D721Med (cell line): ENCODE results near the gene INHA.
A peak's percentile ranks its signal among the peaks of the same experiment; 100 is the strongest.

Source experiments
- DNase-seq: peaks from one replicate; pipeline ENCODE4 v3.0.0; 2011; ENCODE audit warnings: low spot score; ENCODE audit not compliant: insufficient read length
- FAIRE-seq: peaks from 2 replicates; lab custom pipeline; 2011; peaks lifted over from hg19 to GRCh38; lab: Jason Lieb, UNC
- TF ChIP-seq, protein P1 (sequence below): IDR thresholded peaks from 2 replicates; pipeline ENCODE4 v1.5.1; 2012; ENCODE audit warnings: mild to moderate bottlenecking, control low read depth; ENCODE audit not compliant: insufficient read depth; ENCODE audit errors: missing control alignments

The INHA gene

DNA sequence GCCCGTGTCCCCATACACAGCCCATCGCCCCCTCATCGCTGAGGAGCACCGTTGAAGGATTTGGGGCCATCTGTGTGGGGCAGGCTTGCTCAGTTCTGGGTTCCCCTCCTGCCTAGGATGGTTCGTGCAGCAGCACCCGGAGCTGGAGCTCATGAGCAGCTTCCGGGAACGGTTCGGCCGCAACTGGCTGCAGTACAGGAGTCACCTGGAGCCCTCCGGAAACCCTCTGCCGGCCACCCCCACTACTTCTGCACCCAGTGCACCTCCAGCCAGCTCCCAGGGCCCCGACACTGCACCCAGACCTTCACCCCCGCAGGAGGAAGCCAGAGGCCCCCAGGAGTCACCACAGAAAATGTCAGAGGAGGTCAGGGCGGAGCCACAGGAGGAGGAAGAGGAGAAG is 35.8 kb downstream of the INHA start:
- TF ChIP-seq, protein P1, sequence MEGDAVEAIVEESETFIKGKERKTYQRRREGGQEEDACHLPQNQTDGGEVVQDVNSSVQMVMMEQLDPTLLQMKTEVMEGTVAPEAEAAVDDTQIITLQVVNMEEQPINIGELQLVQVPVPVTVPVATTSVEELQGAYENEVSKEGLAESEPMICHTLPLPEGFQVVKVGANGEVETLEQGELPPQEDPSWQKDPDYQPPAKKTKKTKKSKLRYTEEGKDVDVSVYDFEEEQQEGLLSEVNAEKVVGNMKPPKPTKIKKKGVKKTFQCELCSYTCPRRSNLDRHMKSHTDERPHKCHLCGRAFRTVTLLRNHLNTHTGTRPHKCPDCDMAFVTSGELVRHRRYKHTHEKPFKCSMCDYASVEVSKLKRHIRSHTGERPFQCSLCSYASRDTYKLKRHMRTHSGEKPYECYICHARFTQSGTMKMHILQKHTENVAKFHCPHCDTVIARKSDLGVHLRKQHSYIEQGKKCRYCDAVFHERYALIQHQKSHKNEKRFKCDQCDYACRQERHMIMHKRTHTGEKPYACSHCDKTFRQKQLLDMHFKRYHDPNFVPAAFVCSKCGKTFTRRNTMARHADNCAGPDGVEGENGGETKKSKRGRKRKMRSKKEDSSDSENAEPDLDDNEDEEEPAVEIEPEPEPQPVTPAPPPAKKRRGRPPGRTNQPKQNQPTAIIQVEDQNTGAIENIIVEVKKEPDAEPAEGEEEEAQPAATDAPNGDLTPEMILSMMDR, result no peak
- DNase-seq, result no peak
- FAIRE-seq, result no peak

DNA sequence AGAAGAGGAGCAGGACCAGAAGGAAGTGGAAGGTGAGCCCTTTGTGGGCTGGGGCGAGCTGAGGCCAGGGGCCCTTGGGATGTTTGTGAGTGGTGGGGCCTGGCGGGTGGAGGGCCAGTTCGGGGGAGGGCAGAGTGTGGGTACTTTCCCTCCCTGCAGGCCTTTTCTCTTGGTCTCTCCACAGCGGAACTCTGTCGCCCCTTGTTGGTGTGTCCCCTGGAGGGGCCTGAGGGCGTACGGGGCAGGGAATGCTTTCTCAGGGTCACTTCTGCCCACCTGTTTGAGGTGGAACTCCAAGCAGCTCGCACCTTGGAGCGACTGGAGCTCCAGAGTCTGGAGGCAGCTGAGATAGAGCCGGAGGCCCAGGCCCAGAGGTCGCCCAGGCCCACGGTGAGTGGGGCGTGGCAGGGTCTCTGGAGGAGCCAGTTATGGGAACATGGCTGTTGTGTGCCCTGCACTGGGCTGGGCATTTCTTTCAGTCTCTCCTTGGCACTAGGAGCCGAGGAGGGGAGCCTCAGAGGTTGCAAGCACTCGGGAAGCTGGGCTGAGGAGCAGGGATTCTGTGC is 36.4 kb downstream of the INHA start:
- TF ChIP-seq, protein P1, result no peak
- DNase-seq, result no peak
- FAIRE-seq, result no peak

DNA sequence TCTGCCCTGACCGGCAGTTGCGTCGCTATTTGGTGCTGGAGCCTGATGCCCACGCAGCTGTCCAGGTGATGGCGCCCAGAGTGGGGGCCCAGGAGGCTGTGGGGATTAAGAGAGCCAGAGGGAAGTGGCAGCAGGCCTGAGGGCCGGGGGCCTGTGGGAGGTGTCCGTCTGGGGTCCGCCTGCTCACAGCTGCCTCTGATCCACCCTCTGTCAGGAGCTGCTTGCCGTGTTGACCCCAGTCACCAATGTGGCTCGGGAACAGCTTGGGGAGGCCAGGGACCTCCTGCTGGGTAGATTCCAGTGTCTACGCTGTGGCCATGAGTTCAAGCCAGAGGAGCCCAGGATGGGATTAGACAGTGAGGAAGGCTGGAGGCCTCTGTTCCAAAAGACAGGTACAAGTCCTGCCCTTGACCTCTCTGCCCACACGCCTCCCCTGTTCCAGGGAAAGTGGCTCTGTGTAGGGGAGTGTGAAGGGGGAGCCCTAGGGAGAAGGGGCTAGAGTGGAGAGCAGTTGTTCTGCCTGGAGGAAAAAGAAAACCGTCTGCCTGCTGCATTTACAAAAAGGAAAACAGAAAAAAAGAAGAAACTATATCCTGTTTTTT is 37.1 kb downstream of the INHA start:
- TF ChIP-seq, protein P1, result no peak
- DNase-seq (no peak), FAIRE-seq (no peak)

DNA sequence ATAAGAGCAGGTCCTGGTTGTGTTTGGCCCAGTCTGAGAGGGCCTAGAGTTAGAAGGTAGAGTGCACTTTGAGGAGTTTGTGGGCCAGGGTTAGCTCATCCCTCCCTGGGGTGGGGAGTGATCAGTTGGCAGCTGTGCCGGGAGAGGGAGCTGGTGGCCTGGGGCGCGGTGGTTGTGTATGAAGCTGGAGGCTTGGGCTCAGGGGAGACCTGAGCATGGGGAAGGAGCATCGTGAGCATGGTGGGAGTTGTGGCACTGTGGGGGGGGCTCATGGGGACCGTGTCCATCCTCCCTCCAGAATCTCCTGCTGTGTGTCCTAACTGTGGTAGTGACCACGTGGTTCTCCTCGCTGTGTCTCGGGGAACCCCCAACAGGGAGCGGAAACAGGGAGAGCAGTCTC is 39.2 kb downstream of the INHA start:
- TF ChIP-seq, protein P1, result no peak
- FAIRE-seq (no peak), DNase-seq (no peak)

DNA sequence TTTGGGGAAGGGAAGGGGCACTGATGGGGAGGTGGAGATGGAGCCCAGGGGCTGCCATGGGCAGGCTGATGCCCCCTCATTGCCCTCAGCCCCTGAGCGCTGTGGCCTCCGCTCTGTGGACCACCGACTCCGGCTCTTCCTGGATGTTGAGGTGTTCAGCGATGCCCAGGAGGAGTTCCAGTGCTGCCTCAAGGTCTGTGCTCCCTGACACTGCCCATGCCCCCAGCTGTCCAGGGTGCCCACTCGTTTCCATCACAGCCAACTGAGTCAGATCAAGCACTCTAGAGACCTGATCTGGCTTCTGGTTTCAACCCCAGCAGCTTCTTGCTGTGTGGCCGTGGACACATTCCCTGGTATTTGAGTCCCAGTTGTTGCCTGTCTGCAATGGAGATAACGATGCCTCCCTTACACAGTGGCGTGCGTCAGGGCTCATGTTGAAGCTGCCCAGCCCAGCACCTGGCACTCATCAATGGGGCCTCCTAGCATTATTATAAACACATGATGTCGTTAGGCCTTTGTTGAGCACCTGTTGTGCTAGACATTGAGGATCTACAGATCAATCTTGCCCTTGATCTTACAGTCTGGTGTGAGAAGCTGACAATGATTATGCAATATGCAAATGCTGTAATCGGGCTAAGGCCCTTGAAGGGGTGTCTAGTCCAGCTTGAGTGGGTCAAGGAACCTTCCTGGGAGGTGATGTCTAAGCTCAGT is 39.9 kb downstream of the INHA start:
- TF ChIP-seq, protein P1, result no peak
- FAIRE-seq, result no peak
- DNase-seq, result peak; percentile 5

DNA sequence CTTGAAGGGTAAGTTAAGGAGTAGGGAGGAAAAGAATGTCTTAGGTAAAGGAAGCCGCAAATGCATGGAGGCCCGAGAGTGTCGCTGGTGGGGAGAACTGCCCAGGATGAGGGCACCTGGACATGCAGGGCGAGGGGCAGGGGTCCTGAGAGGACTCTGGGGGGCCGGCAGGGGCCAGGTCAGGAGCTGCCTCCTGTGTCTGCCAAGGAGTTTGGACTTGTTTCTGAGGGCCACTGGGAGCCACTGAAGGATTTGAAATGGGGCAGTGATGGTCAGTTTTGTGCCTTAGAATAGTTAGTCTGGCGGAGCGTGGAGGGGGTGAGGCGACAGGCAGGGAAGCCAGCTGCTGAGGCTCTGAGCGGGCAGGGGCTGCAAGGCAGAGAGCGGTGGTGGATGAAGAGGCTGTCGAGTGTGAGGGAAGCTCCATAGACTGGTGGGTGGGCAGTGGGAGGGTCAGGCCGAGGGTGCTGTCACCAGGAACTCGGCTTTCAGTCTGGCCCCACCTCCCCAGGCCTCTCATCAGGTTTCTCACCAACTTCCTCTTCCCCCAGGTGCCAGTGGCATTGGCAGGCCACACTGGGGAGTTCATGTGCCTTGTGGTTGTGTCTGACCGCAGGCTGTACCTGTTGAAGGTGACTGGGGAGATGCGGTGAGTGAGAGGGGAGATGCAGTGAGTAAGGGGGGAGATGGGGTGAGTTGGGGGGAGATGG is 40.6 kb downstream of the INHA start:
- TF ChIP-seq, protein P1, result no peak
- DNase-seq (peak; percentile 7), FAIRE-seq (no peak)
